HFF-Myc (cell line): ENCODE results near the gene PRTN3.
"Not testable (repeated sequence)": the region's sequence is repeated elsewhere in the genome, so short reads cannot be mapped to it uniquely, and the experiment has no call there.

Source experiments
- DNase-seq: peaks from one replicate; pipeline ENCODE4 v3.0.0-alpha.2; 2011; ENCODE audit warnings: low read depth; ENCODE audit errors: extremely low read depth
- H3K4me3 ChIP-seq: replicated peaks from 2 replicates; pipeline ENCODE4 v1.5.1; 2011; ENCODE audit warnings: low read depth, mild to moderate bottlenecking, control low read depth, low read length
- CTCF ChIP-seq: IDR thresholded peaks from 2 replicates; pipeline ENCODE4 v1.5.1; 2012; ENCODE audit warnings: mild to moderate bottlenecking, low read depth, low read length, control low read depth; ENCODE audit errors: missing control alignments

Gene PRTN3

DNA sequence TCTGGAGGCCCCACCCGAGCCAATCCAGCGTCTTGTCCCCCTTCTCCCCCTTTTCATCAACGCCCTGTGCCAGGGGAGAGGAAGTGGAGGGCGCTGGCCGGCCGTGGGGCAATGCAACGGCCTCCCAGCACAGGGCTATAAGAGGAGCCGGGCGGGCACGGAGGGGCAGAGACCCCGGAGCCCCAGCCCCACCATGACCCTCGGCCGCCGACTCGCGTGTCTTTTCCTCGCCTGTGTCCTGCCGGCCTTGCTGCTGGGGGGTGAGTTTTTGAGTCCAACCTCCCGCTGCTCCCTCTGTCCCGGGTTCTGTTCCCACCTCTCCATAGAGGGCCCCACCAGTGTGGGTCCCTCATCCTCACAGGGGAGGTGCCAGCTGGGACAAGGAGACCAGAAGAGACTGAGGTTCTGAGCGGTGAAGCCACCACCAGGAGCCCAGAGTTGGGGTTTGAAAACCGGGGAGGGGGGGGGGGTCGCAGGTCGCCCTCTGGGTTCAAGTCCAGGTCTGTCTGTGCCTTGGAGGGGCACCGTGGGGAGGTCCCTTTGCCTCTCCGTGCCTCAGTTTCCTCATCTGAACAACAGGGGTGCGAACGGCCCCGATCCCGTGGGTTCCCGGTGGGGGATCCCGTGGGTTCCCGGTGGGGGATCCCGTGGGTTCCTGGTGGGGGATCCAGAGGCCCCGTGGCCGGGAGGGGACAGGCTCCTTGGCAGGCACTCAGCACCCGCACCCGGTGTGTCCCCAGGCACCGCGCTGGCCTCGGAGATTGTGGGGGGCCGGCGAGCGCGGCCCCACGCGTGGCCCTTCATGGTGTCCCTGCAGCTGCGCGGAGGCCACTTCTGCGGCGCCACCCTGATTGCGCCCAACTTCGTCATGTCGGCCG is 11.6 kb downstream of the PRTN3 start, which contains the start of gene ELANE:
Gene ELANE, plus strand, starts transcription at position 168 of the 878 bp plus-strand sequence. Its CDS starts 26 bp downstream, at position 194.
- TF ChIP-seq CTCF, result no peak
- no peak for DNase-seq
- no peak within 1 kb of the TSS for H3K4me3 ChIP-seq

DNA sequence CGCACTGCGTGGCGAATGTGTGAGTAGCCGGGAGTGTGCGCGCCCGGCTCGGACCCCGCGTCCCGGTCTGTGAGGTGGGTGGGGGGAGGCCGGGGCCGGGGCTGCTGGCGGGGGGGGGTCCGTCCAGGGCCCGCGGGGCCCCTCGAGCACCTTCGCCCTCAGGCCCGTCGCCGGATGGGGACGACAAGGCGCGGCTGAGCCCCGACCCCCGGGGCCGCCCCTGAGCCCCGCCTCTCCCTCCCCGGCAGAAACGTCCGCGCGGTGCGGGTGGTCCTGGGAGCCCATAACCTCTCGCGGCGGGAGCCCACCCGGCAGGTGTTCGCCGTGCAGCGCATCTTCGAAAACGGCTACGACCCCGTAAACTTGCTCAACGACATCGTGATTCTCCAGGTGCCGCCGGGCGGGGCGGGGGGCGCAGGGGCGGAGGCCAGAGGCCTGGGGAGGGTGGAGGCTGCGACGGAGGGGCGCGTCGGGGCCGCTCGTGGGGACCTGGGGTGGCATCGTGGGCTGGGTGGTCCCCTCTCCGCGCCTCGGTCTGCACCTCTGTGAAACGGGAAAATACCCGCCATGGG is 12.3 kb downstream of the PRTN3 start:
- TF ChIP-seq CTCF, result no peak
- no peak for DNase-seq
- no peak overlapping the region for H3K4me3 ChIP-seq

GRCh38 chr19:853614-854220 is 12.9 kb downstream of the PRTN3 start:
- not testable (repeated sequence) for H3K4me3 ChIP-seq, DNase-seq

GRCh38 chr19:854549-854948 is 13.8 kb downstream of the PRTN3 start:
- DNase-seq, result no peak
- no peak overlapping the region for H3K4me3 ChIP-seq
- TF ChIP-seq CTCF, result no peak

- no peak for DNase-seq
- TF ChIP-seq CTCF, result no peak
- no peak overlapping the region for H3K4me3 ChIP-seq
Measured at GRCh38 chr19:855142-855541, 14.3 kb downstream of the PRTN3 start.

DNA sequence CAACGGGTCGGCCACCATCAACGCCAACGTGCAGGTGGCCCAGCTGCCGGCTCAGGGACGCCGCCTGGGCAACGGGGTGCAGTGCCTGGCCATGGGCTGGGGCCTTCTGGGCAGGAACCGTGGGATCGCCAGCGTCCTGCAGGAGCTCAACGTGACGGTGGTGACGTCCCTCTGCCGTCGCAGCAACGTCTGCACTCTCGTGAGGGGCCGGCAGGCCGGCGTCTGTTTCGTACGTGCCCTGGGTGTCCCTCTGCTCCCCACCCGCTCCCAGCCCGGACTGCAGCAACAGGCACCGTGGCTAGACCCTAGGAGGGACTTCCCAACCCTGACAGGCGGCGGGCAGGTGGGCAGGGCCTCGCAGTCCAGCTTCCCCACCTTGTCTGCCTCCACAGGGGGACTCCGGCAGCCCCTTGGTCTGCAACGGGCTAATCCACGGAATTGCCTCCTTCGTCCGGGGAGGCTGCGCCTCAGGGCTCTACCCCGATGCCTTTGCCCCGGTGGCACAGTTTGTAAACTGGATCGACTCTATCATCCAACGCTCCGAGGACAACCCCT is 14.8 kb downstream of the PRTN3 start:
- TF ChIP-seq CTCF, result no peak
- no peak for DNase-seq
- H3K4me3 ChIP-seq, result no peak overlapping the region

GRCh38 chr19:858284-858683 is 17.5 kb downstream of the PRTN3 start:
- H3K4me3 ChIP-seq, result no peak overlapping the region
- DNase-seq, result no peak
- no peak for TF ChIP-seq CTCF
